Right atrium auricular region (tissue), 2 donors: ENCODE results near the gene SC5D. TPM values are rescaled to one million over a fixed set of nuclear protein-coding genes. Genes with fewer than 3 reads are reported as not detected.

Experiments used
- DNase-seq: peaks from one replicate; pipeline ENCODE4 v3.0.0-alpha.2; 2019; ENCODE audit warnings: low spot score
- H3K27ac ChIP-seq, 2 donors: fragments of 200-600 bp; sonication (generic); 1 replicate in 1 of 2; 2 replicates in 1 of 2; pipeline ENCODE4 v1.5.1; 2016 to 2019
- H3K27me3 ChIP-seq, 2 donors: fragments of 200-600 bp; sonication (generic); one replicate each; pipeline versions ENCODE4 v1.5.1 to v1.6.0; 2017 to 2019
- H3K36me3 ChIP-seq: fragments of 200-600 bp; sonication (generic); one replicate; pipeline ENCODE4 v1.5.1; 2016
- H3K4me1 ChIP-seq, 2 donors: fragments of 200-600 bp; sonication (generic); one replicate each; pipeline versions ENCODE4 v1.5.1 to v1.6.0; 2017 to 2019
- H3K4me3 ChIP-seq, 2 donors: fragments of 200-600 bp; sonication (generic); 1 replicate in 1 of 2; 2 replicates in 1 of 2; pipeline ENCODE4 v1.5.1; 2017 to 2019; ENCODE audit warnings: mild to moderate bottlenecking in 1 of 2, moderate library complexity in 1 of 2
- H3K9me3 ChIP-seq, 2 donors: fragments of 200-600 bp; sonication (generic); one replicate each; pipeline ENCODE4 v1.5.1; 2019
- total RNA-seq, 2 donors: library from RNA; depleted of rRNA; stranded (reverse); fragments of >200 nt; gene quantifications; one replicate each; pipeline ENCODE4 v1.1.0, GENCODE V29; 2016
- TF ChIP-seq, protein P1 (sequence below), 2 donors: fragments of 200-600 bp; sonication (generic); IDR thresholded peaks; one replicate each; pipeline ENCODE4 v1.5.1; 2019; ENCODE audit warnings: antibody characterized with exemption in 2 of 2

The SC5D gene
- total RNA-seq, 2 donors from 2014 or later: 21.6 to 22.1 TPM

DNA sequence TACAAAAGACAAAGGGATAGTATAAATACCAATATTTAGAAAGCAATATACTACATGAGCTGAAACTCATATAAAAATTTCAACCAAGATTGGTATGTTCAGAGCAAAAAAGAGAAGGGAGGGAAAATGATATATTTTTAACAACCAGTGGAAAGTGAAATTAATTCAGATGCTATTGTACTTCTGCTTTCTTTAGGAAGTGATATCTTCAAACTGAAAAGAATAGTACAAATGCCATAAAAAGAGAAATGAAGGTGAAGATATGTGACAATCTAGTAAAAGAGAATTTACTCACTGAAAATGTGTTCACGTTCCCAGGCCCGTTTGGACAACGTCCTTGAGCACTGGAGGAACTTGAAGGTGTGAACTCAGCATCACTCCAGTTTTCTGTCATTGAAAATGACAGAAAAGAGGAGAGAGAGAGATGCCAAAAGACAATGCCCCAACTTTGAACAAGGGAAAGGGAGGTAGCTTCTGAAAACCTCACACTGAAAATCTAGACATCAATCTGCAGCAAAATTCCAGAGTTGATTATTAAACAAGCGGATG is 47.5 kb downstream of the SC5D start:
- no peaks in the 10 kb centered on the region for H3K9me3 ChIP-seq
- H3K36me3 ChIP-seq: no peaks in the 10 kb centered on the region
- no peak for DNase-seq
- no peak overlapping the region for H3K4me3 ChIP-seq
- TF ChIP-seq, protein P1, sequence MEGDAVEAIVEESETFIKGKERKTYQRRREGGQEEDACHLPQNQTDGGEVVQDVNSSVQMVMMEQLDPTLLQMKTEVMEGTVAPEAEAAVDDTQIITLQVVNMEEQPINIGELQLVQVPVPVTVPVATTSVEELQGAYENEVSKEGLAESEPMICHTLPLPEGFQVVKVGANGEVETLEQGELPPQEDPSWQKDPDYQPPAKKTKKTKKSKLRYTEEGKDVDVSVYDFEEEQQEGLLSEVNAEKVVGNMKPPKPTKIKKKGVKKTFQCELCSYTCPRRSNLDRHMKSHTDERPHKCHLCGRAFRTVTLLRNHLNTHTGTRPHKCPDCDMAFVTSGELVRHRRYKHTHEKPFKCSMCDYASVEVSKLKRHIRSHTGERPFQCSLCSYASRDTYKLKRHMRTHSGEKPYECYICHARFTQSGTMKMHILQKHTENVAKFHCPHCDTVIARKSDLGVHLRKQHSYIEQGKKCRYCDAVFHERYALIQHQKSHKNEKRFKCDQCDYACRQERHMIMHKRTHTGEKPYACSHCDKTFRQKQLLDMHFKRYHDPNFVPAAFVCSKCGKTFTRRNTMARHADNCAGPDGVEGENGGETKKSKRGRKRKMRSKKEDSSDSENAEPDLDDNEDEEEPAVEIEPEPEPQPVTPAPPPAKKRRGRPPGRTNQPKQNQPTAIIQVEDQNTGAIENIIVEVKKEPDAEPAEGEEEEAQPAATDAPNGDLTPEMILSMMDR (IDR thresholded peaks at IDR 0.05): no peak
- H3K27me3 ChIP-seq: no peaks in the 10 kb centered on the region
- H3K4me1 ChIP-seq: peaks cover 0 to 23% of the 10 kb centered on the region in 2 donors
- H3K27ac ChIP-seq: no peak overlapping the region

DNA sequence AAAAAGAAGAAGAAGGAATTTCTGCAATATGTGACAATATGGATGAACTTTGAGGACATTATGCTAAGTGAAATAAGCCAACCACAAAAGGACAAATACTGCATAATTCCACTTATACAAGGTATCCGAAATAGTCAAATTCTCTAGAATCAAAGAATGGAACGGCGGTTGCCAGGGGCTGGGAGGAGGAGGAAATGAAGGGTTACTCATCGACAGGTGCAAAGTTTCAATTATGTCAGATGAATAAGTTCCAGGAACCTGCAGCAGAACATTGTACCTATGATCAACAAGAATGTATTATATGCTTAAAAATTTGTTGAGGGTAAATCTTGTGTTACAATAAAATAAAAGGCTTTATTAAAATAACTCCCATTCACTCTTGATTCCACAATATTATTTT is 49.0 kb downstream of the SC5D start:
- Histone ChIP-seq H3K4me3 (no peak overlapping the region), H3K36me3 (no peaks in the 10 kb centered on the region), H3K4me1 (peaks cover 0 to 16% of the 10 kb centered on the region in 2 donors), H3K27ac (no peak overlapping the region), H3K9me3 (no peaks in the 10 kb centered on the region), H3K27me3 (no peaks in the 10 kb centered on the region)
- TF ChIP-seq, protein P1 (IDR thresholded peaks at IDR 0.05): no peak
- DNase-seq: no peak

DNA sequence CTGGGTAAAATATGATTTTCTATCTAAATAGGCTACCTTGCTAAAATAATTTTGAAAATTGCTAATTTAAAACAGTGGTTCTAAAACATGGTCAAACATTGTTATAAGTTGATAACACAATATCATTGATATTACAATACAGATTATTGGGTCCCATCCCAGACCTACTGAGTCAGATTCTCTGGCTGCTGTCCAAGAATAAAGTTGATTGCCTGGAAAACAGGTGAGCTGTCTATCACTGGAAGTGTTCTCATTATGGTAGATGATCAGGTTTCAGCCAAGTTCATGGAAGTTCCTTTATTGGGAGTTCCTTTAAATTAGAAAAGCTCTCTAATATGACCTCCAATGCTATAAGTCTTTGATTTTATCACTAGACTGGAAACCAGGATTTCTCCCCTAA is 52.3 kb downstream of the SC5D start:
- no peaks in the 10 kb centered on the region for H3K9me3 ChIP-seq
- TF ChIP-seq, protein P1 (IDR thresholded peaks at IDR 0.05): no peak
- no peak overlapping the region for H3K4me3 ChIP-seq
- H3K27ac ChIP-seq: no peak overlapping the region
- no peaks in the 10 kb centered on the region for H3K4me1 ChIP-seq
- H3K36me3 ChIP-seq: no peaks in the 10 kb centered on the region
- H3K27me3 ChIP-seq: no peaks in the 10 kb centered on the region
- no peak for DNase-seq

- H3K36me3 ChIP-seq: no peaks in the 10 kb centered on the region
- H3K4me3 ChIP-seq: no peak overlapping the region
- peaks cover 0 to 9% of the 10 kb centered on the region in 2 donors for H3K4me1 ChIP-seq
- DNase-seq: no peak
- H3K9me3 ChIP-seq: no peaks in the 10 kb centered on the region
- TF ChIP-seq, protein P1 (IDR thresholded peaks at IDR 0.05): no peak
- H3K27me3 ChIP-seq: no peaks in the 10 kb centered on the region
- no peak overlapping the region for H3K27ac ChIP-seq
Measured at GRCh38 chr11:121347094-121347493, 54.5 kb downstream of the SC5D start.

DNA sequence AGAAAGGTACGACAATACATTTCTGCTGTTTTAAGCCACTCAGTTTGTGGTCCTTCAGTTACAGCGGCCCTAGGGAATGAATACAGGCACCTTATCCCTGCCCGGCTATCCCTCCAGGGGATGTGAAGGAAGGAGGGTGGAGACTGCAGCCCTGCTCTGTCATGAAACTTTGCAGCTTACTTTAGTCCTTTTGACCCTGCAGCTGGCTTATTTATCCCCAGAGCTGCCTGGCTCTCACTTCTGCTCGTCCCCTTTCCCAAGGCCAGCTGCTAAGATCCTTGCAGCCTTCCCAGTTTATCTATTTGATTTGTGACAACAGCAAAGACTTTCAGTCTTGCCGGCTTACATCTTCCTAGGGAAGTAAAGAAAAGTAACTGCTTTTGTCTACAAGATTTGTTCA is 55.2 kb downstream of the SC5D start:
- no peak for DNase-seq
- TF ChIP-seq, protein P1 (IDR thresholded peaks at IDR 0.05): no peak
- H3K4me1 ChIP-seq: peaks cover 0 to 16% of the 10 kb centered on the region in 2 donors

More for the DNA sequence above, 55.2 kb downstream of the SC5D start:
- no peaks in the 10 kb centered on the region for H3K36me3 ChIP-seq
- no peaks in the 10 kb centered on the region for H3K27me3 ChIP-seq
- no peaks in the 10 kb centered on the region for H3K9me3 ChIP-seq
- no peak overlapping the region for H3K27ac ChIP-seq
- no peak overlapping the region for H3K4me3 ChIP-seq
